Hematopoietic multipotent progenitor cell treated with erythropoietin and hydrocortisone succinate and interleukin-3 and kit ligand, for 17 days (in vitro differentiated cells): ENCODE data around the gene MROH9.
"Not testable (repeated sequence)": the region's sequence is repeated elsewhere in the genome, so short reads cannot be mapped to it uniquely, and the experiment has no call there.

Source experiments
- DNase-seq: peaks from one replicate; pipeline ENCODE4 v3.0.0-alpha.2; 2015; ENCODE audit warnings: low spot score

Gene MROH9

DNA sequence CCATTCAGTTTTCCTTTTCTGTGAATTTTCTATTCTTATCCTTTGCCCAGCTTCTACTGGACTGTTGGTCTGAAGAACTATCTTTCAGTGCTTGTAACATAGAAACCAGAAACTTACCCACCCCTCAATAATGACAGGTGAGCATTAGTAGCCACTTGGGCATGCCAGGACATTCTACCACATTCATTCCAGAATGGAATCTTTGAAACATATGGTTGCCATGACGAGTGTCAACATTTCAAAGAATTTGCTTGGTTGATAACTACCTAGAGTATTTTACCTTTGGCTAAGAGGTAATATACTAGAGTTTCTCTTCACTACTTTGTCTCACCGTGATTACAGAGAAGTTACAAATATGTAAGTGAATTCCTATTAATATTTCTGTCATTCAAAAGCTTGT lies at the start of gene MROH9:
MROH9 (plus strand) TSS at position 304 of the 400 bp plus-strand sequence. CDS start 10,023 bp downstream, outside the sequence.
- no peak for DNase-seq

DNA sequence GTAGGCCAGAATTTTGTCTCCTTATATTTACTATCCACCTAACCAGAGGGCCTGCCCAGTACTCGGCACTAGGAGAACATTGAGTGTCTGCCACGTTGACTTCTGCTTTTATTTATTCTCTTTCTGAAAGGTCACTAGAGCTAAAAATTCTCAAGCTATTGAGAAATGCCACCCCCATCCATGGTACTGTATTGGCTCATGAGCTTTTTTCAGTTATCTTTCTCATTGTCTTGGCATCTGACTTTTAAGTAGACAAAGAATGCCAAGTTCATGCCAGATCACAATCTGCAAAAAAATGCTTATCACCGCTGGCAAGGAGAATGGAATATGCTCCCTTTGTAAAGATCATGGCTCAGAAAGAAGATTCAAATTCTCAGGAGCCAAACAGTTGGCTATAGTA lies 49.8 kb upstream of the MROH9 start:
- DNase-seq, result no peak

DNA sequence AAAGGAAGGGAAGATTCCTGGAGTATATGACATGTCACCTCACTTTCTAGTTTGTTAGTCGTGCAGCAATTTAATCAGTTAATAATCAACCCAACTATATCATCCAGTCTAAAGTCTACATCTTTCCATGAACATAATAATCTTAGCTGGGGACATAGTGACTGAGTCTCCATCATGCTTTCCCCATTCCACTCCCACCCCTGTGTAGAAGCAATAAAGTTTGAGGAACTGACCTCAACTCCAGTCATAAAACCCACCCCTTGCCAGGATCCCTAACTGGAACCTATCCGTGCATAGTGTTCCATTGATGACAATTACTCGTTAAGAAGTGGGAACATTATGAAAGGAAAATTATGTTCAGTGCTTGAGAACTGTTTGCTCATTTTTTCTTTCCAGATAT lies 48.9 kb upstream of the MROH9 start:
- no peak for DNase-seq

- no peak for DNase-seq
Measured at GRCh38 chr1:170887726-170888125, 47.6 kb upstream of the MROH9 start.

DNA sequence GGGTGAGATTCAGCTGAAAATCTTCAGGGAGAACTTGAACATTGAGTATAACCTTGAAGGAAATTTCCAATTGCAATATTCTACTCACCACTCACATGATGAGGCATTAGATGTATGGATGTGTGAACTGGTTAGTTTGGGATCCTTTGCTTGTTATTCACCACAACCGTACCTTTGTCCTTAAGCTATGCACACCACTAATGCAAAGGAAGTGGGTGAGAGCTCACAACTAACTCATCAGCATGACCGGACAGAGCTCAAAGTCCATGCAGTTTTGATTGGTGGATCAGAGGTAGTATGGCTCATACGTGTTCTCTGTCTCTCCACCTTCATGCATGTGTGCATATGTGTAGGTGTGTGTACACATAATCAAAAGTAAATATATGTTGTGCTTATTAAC lies 43.5 kb upstream of the MROH9 start:
- no peak for DNase-seq

DNA sequence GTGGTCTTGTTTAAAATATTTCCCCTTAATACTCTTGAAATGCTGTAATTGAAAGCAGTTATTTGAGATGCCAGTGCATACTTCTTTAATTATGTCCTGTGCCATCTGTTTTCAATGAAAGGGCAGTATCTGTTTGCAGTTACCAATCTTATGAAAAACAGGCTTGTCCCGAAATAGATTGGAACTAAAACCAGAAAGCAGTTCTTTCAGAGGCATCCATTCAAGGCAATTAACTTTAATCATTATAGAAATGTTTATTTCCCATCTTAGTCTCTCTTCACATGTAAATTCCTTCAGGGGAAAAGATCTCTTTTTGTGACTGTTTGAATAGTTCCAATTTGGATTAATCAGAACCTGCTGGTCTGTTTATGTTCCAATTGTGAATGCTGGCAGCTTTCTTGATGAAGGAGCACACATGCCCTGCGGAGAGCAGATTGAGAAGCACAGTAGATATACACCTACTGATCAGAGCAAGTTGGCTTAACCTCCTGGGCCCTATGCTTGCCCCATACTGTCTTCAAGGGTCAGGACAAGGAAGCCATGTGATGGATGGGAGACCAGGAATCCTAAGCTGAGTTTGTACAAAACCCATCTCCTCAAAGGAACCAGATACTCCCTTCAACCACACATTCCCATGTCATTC lies 41.6 kb upstream of the MROH9 start:
- no peak for DNase-seq

DNA sequence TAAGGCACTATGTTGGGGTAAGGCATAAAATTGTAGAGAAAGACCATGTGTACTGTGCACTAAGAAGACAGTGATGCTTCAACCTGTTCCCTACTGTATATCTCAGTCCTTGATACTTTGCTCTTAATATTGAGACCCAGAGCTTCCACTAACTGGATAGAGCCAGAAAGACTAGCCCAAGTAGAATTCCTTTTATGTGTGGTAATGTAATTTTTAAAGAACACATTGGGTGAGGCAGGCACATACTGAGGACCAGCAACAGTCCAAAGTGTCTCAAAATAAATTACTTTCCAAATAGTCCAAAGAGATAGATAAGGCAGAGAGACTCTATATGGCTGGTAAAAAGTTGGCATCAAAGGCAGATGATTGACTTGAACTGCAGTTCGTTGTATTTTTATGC lies 31.4 kb upstream of the MROH9 start:
- DNase-seq, result no peak

DNA sequence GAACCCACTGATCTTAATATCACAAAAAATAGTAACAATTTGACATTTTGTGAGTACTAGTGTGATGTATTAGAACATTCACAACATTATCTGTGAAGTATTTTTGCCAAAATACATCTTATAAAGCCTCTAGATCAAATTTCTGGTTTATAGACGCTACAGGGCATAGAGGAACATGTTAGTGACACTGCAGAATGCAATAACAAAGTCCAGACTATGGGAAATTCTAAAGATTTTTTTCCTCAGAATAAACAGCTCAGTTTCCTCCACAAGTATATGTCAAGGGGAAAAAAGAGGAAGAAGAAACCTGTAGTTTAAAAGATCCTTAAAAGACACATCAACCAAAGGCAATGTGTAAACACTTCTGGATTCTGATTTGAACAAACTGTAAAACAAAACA lies 26.4 kb upstream of the MROH9 start:
- no peak for DNase-seq

- no peak for DNase-seq
Measured at GRCh38 chr1:170910273-170910672, 25.1 kb upstream of the MROH9 start.

DNA sequence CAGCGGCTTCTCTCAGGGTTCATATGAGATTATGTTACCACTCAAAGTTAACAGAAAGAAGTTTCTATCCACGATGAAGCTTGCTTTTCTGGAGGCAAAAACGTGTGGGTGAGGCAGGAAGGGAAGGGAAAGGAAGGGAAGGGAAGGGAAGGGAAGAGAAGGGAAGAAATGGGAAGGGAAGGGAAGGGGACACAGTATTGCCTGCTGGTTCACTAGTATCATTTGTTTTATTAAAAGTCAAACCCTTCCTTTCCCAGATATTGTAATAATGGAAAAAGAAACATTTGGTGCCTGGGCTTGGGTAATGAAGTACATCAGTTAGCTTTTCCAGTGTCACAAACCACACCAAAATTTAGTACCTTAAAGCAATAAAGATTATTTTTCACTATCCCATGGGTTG lies 18.0 kb upstream of the MROH9 start:
- no peak for DNase-seq

- not testable (repeated sequence) for DNase-seq
Measured at GRCh38 chr1:170924656-170925055, 10.7 kb upstream of the MROH9 start.

- no peak for DNase-seq
Measured at GRCh38 chr1:170927955-170928840, 7.1 kb upstream of the MROH9 start.

- DNase-seq, result no peak
Measured at GRCh38 chr1:170929412-170929834, 5.9 kb upstream of the MROH9 start.

DNA sequence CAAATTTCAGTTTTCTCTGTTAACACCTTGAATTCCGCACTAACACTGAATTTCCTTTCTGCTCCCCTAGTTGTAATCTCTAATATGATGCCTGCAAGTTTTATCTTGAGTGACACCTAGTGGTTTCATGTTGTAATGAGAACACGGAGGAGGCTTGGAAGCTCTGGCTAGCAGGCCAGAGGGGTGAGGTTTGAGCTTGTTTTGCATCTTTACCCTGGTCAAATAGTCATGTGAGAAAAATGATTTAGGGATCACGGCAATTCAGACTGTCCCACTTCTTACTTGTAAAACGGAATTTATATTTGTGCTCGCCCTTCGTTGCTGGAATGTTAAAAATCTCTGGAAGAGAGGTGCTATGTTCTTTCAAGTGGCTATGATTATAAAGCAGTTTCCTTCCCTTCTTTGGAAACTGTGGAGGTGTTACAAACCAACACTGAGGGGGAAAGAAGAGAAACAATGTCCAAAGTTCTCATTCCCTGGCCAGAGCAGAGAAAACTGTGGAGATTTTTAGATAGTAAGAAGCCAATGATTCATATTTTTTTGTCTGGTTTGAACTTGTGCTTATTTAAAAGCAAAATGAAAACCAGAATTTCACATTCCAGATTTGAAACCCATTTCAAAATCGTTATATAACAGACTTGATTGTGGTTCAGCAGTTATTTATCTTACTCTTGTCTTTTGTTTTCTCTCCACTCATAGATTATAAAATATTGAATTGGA lies 5.3 kb upstream of the MROH9 start:
- DNase-seq, result peak; percentile 19

DNA sequence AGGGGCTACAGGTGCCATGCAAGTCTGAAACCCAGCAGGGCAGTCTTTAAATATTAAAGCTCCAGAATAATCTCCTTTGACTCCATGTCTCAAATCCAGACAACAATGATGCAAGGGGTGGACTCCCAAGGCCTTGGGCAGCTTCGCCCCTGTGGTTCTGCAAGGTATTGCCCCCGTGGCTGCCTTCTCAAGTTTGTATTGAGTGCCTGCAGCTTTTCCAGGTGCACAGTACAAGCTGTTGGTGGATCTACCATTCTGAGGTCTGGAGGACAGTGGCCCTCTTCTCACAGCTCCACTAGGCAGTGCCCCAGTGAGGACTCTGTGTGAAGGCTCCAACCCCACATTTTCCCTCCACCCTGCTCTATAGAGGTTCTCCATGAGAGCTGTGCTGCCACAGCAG lies 3.7 kb upstream of the MROH9 start:
- DNase-seq, result no peak

GRCh38 chr1:170932236-170932635 lies 3.1 kb upstream of the MROH9 start:
- DNase-seq, result no peak

DNA sequence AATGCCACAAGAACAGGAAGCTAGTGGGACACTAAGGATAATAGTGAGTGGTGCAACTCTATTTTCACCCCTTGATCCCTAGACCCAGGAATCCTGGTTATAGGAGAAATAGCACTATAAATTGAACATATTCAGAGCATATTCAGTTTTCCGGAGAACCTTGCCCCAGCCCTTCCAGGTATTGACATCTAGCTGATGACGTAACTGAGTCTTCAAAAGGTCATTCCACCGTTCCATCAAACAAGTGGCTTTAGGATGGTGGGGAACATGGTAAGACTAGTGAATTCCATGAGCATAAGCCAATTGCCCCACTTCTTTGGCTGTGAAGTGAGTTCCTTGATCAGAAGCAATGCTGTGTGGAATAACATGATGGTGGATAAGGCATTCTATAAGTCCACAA lies 2.9 kb downstream of the MROH9 start:
- DNase-seq, result no peak

DNA sequence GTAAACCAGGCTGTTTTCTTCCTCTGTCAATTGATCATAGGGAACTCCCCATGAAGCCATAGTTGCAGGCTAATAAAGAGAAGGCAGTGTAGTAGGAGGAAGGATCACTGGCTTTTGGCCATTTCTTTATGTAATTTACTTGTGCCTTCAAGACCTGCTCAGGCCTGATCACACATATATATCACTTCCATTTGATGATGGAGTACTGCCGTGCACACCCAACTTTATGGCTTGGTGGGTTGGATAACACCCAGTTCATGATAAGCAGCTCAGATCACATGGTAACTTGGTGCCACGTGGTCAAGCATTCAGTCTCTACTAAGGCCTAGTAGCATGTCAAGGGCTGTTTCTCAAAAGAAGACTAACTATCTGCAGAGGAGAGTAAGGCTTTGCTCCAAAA lies 4.1 kb downstream of the MROH9 start:
- no peak for DNase-seq

- DNase-seq, result not testable (repeated sequence)
Measured at GRCh38 chr1:170951744-170952143, 16.4 kb downstream of the MROH9 start.

DNA sequence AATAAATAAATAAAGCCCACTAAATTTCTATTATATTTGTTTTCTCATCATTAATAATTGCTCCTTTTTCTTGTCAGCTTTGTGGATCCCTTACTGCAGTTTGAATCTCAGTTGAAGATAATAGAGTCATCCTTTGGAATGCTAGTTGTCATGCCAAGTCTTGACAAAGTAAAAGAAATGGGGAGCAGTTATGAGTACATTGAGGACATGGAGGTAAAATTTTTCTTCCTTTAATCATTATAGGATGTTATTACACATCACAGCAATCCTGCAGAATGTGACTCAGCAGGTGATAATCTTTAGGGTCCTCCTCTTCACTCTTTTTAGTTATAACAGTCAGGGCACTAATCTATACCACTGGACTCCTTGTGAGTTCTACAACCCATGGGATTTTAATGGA lies 24.1 kb downstream of the MROH9 start:
- DNase-seq, result no peak

- DNase-seq, result no peak
Measured at GRCh38 chr1:170964506-170964905, 29.2 kb downstream of the MROH9 start.

GRCh38 chr1:170967042-170967910 lies 31.9 kb downstream of the MROH9 start:
- no peak for DNase-seq
